K562 (cell line): ENCODE measurements around the gene FDX2. TPM values are rescaled to one million over a fixed set of nuclear protein-coding genes. Genes with fewer than 3 reads are reported as not detected.

Source experiments
- ESRRB ChIP-seq: fragments of 250-450 bp; sonication (Bioruptor Pico); IDR thresholded peaks from 2 replicates; pipeline ENCODE4 v1.5.0; 2020; ENCODE audit warnings: mild to moderate bottlenecking, moderate library complexity, borderline replicate concordance
- HDAC2 ChIP-seq: fragments of 450-650 bp; IDR thresholded peaks from 2 replicates; pipeline ENCODE4 v1.6.1; 2016; ENCODE audit warnings: mild to moderate bottlenecking
- KDM1A ChIP-seq, 2 experiments: fragments of 450-650 bp; IDR thresholded peaks; 2 replicates each; pipeline ENCODE4 v1.6.1; 2016; ENCODE audit warnings: mild to moderate bottlenecking in 2 of 2
- KDM4B ChIP-seq, 2 experiments: fragments of 450-650 bp in 1 of 2; sonication (generic) in 1 of 2; IDR thresholded peaks; 2 replicates each; pipeline ENCODE4 v1.6.1; 2016 to 2017; ENCODE audit warnings: borderline replicate concordance in 2 of 2, antibody characterized with exemption in 1 of 2, low read depth in 1 of 2, mild to moderate bottlenecking in 1 of 2
- MEF2D ChIP-seq: conservative IDR thresholded peaks from 2 replicates; pipeline ENCODE4 v1.6.1; 2016; ENCODE audit warnings: low read depth, missing genetic modification characterization, missing compliant biosample characterization
- MTA1 ChIP-seq: fragments of 450-650 bp; IDR thresholded peaks from 2 replicates; pipeline ENCODE4 v1.6.1; 2017; ENCODE audit warnings: borderline replicate concordance
- NCOA2 ChIP-seq, 2 experiments: fragments of 450-650 bp; IDR thresholded peaks; 2 replicates each; pipeline ENCODE4 v1.6.1; 2018; ENCODE audit warnings: mild to moderate bottlenecking in 2 of 2, moderate library complexity in 1 of 2; ENCODE audit not compliant: partially characterized antibody in 2 of 2
- PHF21A ChIP-seq: fragments of 450-650 bp; IDR thresholded peaks from 2 replicates; pipeline ENCODE4 v1.6.1; 2017; ENCODE audit warnings: low read depth, borderline replicate concordance
- POLR2A ChIP-seq: fragments of 450-650 bp; conservative IDR thresholded peaks from 2 replicates; pipeline ENCODE4 v1.6.1; 2016
- RBM25 ChIP-seq: fragments of 200-400 bp; formaldehyde crosslinking; IDR thresholded peaks from 2 replicates; pipeline ENCODE4 v1.6.1; 2018; ENCODE audit warnings: low read length, low read depth, moderate library complexity; ENCODE audit not compliant: severe bottlenecking
- SP2 ChIP-seq: IDR thresholded peaks from 2 replicates; pipeline ENCODE4 v1.6.1; 2011; ENCODE audit warnings: mild to moderate bottlenecking, low read depth, low read length, moderate library complexity; ENCODE audit not compliant: poor library complexity, severe bottlenecking; ENCODE audit errors: extremely low read depth
- SPI1 ChIP-seq: IDR thresholded peaks from 2 replicates; pipeline ENCODE4 v1.6.1; 2011; ENCODE audit warnings: low read depth, low read length, control low read depth, borderline replicate concordance
- TAF7 ChIP-seq: fragments of 450-650 bp; IDR thresholded peaks from 2 replicates; pipeline ENCODE4 v1.6.1; 2016; ENCODE audit warnings: missing genetic modification characterization, missing compliant biosample characterization
- ZFPM2 ChIP-seq: fragments of 250-450 bp; sonication (Bioruptor Pico); IDR thresholded peaks from 2 replicates; pipeline ENCODE4 v1.5.1; 2022; ENCODE audit warnings: mild to moderate bottlenecking
- ZNF133 ChIP-seq: fragments of 250-450 bp; sonication (Bioruptor Pico); IDR thresholded peaks from 2 replicates; pipeline ENCODE4 v1.4.0; 2020; ENCODE audit warnings: mild to moderate bottlenecking
- ZNF175 ChIP-seq: fragments of 200-800 bp; sonication (Bioruptor generic); IDR thresholded peaks from 2 replicates; pipeline ENCODE4 v1.6.1; 2016; ENCODE audit warnings: low read depth, mild to moderate bottlenecking, missing genetic modification characterization, missing compliant biosample characterization
- ZNF3 ChIP-seq: fragments of 250-450 bp; sonication (Bioruptor Pico); IDR thresholded peaks from 2 replicates; pipeline ENCODE4 v1.5.0; 2021; ENCODE audit warnings: mild to moderate bottlenecking, moderate library complexity
- ZNF780A ChIP-seq: fragments of 250-450 bp; sonication (Bioruptor Pico); IDR thresholded peaks from 2 replicates; pipeline ENCODE4 v1.5.0; 2021; ENCODE audit warnings: mild to moderate bottlenecking
- polyA plus RNA-seq, 8 experiments: library from polyadenylated mRNA; depleted of rRNA in 4 of 8; stranded (reverse) in 5 of 8; unstranded in 3 of 8; fragments of >200 nt; fragmentation: Nextera tagmentation in 2 of 8; fragmentation: Illumina TruSeq in 1 of 8; extraction: Ambion mirVana in 2 of 8; extraction: Trizol in 1 of 8; gene quantifications; 2 replicates each; pipeline versions ENCODE4 v1.2.1 to v1.2.3, GENCODE V29; 2011 to 2014; ENCODE audit warnings: inconsistent platforms in 1 of 8, missing spikeins in 1 of 8
- total RNA-seq, 7 experiments: library from RNA; depleted of rRNA in 6 of 7; stranded (reverse); fragments of >200 nt in 6 of 7; fragmentation: Illumina TruSeq in 2 of 7; extraction: Trizol in 2 of 7; gene quantifications; 2 replicates each; pipeline versions ENCODE4 v1.2.1 to v1.2.3, GENCODE V29; 2011 to 2021; ENCODE audit warnings: low replicate concordance in 1 of 7
- TF ChIP-seq, protein P1 (sequence below): fragments of 250-450 bp; sonication (Bioruptor Pico); IDR thresholded peaks from 2 replicates; pipeline ENCODE4 v1.5.0; 2020; ENCODE audit warnings: mild to moderate bottlenecking, borderline replicate concordance
- TF ChIP-seq, protein P2 (sequence below), 2 experiments: fragments of 250-450 bp in 1 of 2; fragments of 450-650 bp in 1 of 2; sonication (Bioruptor Pico) in 1 of 2; IDR thresholded peaks; 2 replicates each; pipeline versions ENCODE4 v1.6.1 to v1.8.0; 2016 to 2021; ENCODE audit warnings: mild to moderate bottlenecking in 2 of 2, moderate library complexity in 2 of 2, missing compliant biosample characterization in 1 of 2, missing genetic modification characterization in 1 of 2
- TF ChIP-seq, protein P3 (sequence below): fragments of 250-450 bp; sonication (Bioruptor Pico); IDR thresholded peaks from 2 replicates; pipeline ENCODE4 v1.4.0; 2020; ENCODE audit warnings: mild to moderate bottlenecking, moderate library complexity
- TF ChIP-seq, protein P4 (sequence below): sonication (generic); formaldehyde crosslinking; IDR thresholded peaks from 2 replicates; pipeline ENCODE4 v1.8.0; 2022; ENCODE audit warnings: missing genetic modification reagents, mild to moderate bottlenecking, borderline replicate concordance

Gene FDX2
- total and polyA plus RNA-seq, 9 of the 15 experiments (the other 6 are each of a cell fraction or from before 2014, with no cell fraction given) = 2.5 to 49.8 (median 29.7) TPM

DNA sequence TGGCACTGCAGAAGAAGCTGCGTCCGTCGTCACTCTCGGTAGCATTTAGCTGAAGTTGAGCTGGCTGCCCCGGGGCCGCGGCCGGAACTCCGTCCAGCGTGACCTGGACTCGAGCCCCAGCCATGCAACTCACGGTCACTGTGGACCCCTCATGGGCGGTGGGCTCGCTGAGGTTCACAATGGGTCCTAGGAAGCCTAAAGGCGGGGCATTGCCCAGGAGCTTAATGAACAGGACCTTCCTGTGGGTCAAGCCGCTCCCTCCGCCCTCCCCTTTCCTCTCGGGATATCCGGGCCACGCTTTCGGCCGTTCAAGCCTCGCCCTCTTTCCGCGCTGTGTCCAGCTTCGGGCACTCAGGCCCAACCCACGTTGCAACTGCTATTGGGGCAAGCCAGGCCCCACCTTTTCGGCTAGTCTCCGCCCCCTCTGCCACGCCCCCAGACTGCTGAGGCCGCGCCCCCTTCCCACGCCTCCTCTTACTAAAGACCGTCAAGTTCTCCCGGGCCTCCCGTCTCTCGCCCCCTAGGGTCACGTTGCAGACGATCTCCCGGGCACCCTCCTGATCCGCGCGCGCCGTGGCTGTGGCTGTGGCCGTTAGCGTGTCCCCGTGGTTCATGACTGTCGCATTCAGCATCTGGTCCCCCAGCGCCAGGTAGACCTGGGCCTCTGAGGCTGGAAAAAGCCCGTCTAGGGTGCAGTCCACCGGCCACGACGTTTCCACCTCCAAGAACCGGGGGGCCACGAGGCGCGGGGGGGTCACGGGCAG lies 19.0 kb upstream of the FDX2 start (continued):
- TF ChIP-seq, protein P1, sequence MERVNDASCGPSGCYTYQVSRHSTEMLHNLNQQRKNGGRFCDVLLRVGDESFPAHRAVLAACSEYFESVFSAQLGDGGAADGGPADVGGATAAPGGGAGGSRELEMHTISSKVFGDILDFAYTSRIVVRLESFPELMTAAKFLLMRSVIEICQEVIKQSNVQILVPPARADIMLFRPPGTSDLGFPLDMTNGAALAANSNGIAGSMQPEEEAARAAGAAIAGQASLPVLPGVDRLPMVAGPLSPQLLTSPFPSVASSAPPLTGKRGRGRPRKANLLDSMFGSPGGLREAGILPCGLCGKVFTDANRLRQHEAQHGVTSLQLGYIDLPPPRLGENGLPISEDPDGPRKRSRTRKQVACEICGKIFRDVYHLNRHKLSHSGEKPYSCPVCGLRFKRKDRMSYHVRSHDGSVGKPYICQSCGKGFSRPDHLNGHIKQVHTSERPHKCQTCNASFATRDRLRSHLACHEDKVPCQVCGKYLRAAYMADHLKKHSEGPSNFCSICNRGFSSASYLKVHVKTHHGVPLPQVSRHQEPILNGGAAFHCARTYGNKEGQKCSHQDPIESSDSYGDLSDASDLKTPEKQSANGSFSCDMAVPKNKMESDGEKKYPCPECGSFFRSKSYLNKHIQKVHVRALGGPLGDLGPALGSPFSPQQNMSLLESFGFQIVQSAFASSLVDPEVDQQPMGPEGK (CRISPR knock-in tag) = no peak
- TF ChIP-seq NCOA2 (IDR thresholded peaks at IDR 0.05; ENCODE audit: partially characterized antibody in 2 of 2) (no peak), RBM25 (no peak), HDAC2 (peak; percentile 24; the same call in 1 of the 2 replicates), PHF21A (no peak), MTA1 (no peak; the same call in 1 of the 2 replicates), ZNF780A (CRISPR knock-in tag) (no peak), ZNF175 (no peak), KDM1A (IDR thresholded peaks at IDR 0.05) (no peak), MEF2D (tag) (no peak), ZFPM2 (CRISPR knock-in tag) (no peak), POLR2A (peak; percentile 76), ZNF133 (CRISPR knock-in tag) (no peak), ZNF3 (CRISPR knock-in tag) (no peak), ESRRB (CRISPR knock-in tag) (no peak), SPI1 (no peak), KDM4B (IDR thresholded peaks at IDR 0.05; ENCODE audit: borderline replicate concordance in 2 of 2, low read depth in 1 of 2) (no peak), TAF7 (tag) (no peak), SP2 (no peak)
- TF ChIP-seq, protein P2, sequence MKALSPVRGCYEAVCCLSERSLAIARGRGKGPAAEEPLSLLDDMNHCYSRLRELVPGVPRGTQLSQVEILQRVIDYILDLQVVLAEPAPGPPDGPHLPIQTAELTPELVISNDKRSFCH (CRISPR knock-in tag; IDR thresholded peaks at IDR 0.05) = no peak
- TF ChIP-seq, protein P2 (tag; IDR thresholded peaks at IDR 0.05) = 0 out of 2 replicates have a peak, but pooled peaks have one; percentile 76
- TF ChIP-seq, protein P3, sequence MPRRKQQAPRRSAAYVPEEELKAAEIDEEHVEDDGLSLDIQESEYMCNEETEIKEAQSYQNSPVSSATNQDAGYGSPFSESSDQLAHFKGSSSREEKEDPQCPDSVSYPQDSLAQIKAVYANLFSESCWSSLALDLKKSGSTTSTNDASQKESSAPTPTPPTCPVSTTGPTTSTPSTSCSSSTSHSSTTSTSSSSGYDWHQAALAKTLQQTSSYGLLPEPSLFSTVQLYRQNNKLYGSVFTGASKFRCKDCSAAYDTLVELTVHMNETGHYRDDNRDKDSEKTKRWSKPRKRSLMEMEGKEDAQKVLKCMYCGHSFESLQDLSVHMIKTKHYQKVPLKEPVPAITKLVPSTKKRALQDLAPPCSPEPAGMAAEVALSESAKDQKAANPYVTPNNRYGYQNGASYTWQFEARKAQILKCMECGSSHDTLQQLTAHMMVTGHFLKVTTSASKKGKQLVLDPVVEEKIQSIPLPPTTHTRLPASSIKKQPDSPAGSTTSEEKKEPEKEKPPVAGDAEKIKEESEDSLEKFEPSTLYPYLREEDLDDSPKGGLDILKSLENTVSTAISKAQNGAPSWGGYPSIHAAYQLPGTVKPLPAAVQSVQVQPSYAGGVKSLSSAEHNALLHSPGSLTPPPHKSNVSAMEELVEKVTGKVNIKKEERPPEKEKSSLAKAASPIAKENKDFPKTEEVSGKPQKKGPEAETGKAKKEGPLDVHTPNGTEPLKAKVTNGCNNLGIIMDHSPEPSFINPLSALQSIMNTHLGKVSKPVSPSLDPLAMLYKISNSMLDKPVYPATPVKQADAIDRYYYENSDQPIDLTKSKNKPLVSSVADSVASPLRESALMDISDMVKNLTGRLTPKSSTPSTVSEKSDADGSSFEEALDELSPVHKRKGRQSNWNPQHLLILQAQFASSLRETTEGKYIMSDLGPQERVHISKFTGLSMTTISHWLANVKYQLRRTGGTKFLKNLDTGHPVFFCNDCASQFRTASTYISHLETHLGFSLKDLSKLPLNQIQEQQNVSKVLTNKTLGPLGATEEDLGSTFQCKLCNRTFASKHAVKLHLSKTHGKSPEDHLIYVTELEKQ (CRISPR knock-in tag) = no peak
- TF ChIP-seq, protein P4, sequence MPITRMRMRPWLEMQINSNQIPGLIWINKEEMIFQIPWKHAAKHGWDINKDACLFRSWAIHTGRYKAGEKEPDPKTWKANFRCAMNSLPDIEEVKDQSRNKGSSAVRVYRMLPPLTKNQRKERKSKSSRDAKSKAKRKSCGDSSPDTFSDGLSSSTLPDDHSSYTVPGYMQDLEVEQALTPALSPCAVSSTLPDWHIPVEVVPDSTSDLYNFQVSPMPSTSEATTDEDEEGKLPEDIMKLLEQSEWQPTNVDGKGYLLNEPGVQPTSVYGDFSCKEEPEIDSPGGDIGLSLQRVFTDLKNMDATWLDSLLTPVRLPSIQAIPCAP (CRISPR knock-in tag) = no peak
